HG03521 (cell line): ENCODE measurements around the gene LANCL2.

ENCODE experiments used
- ATAC-seq: cut with Tn5 transposase; IDR thresholded peaks from one replicate; pipeline ENCODE4 v1.9.1; 2021; ENCODE audit warnings: mild to moderate bottlenecking, moderate library complexity; ENCODE audit not compliant: unreplicated experiment

Gene LANCL2

GRCh38 chr7:55361560-55361959 is 3.6 kb upstream of the LANCL2 start:
- no peak for ATAC-seq

- no peak for ATAC-seq
Measured at GRCh38 chr7:55362927-55363326, 2.2 kb upstream of the LANCL2 start.

- ATAC-seq, result no peak
Measured at GRCh38 chr7:55363386-55364170, 1.6 kb upstream of the LANCL2 start.

- ATAC-seq, result peak; percentile 82
Measured at GRCh38 chr7:55365675-55366460, 731 bp downstream of the LANCL2 start.

GRCh38 chr7:55366461-55367070 is 1.4 kb downstream of the LANCL2 start:
- ATAC-seq, result peak; percentile 8

GRCh38 chr7:55367283-55367840 is 2.2 kb downstream of the LANCL2 start:
- ATAC-seq, result no peak

GRCh38 chr7:55369427-55370400 is 4.6 kb downstream of the LANCL2 start:
- ATAC-seq, result no peak

- ATAC-seq, result no peak
Measured at GRCh38 chr7:55374213-55374612, 9.1 kb downstream of the LANCL2 start.

GRCh38 chr7:55375237-55375636 is 10.1 kb downstream of the LANCL2 start:
- no peak for ATAC-seq

- ATAC-seq, result no peak
Measured at GRCh38 chr7:55377162-55377817, 12.2 kb downstream of the LANCL2 start.

GRCh38 chr7:55379285-55379684 is 14.1 kb downstream of the LANCL2 start:
- no peak for ATAC-seq

- no peak for ATAC-seq
Measured at GRCh38 chr7:55381189-55381588, 16.1 kb downstream of the LANCL2 start.

- ATAC-seq, result no peak
Measured at GRCh38 chr7:55381696-55382095, 16.6 kb downstream of the LANCL2 start.

GRCh38 chr7:55382251-55382650 is 17.1 kb downstream of the LANCL2 start:
- no peak for ATAC-seq

- no peak for ATAC-seq
Measured at GRCh38 chr7:55386541-55386940, 21.4 kb downstream of the LANCL2 start.

- no peak for ATAC-seq
Measured at GRCh38 chr7:55387062-55387965, 22.2 kb downstream of the LANCL2 start.

GRCh38 chr7:55396233-55396785 is 31.2 kb downstream of the LANCL2 start:
- ATAC-seq, result no peak

GRCh38 chr7:55397617-55398016 is 32.5 kb downstream of the LANCL2 start:
- no peak for ATAC-seq
